A549 (cell line): ENCODE data around the gene SRPK2.

Source experiments
- EP300 ChIP-seq, 2 experiments: fragments of >200 bp; sonication (Bioruptor Twin); formaldehyde crosslinking; IDR thresholded peaks; 2 replicates in 1 of 2; 3 replicates in 1 of 2; pipeline ENCODE4 v1.6.1; 2016 to 2017
- NR3C1 ChIP-seq: fragments of >200 bp; sonication (Bioruptor Twin); formaldehyde crosslinking; IDR thresholded peaks from 3 replicates; pipeline ENCODE4 v1.6.1; 2017
- POLR2A ChIP-seq: IDR thresholded peaks from 2 replicates; pipeline ENCODE4 v1.6.1; 2012; ENCODE audit warnings: mild to moderate bottlenecking, low read length
- SMC3 ChIP-seq: fragments of >200 bp; sonication (Bioruptor Twin); formaldehyde crosslinking; IDR thresholded peaks from 3 replicates; pipeline ENCODE4 v1.6.1; 2018; ENCODE audit warnings: inconsistent platforms
- TP53 ChIP-seq: fragments of 250-450 bp; sonication (Bioruptor Pico); IDR thresholded peaks from 2 replicates; pipeline ENCODE4 v1.5.0; 2021; ENCODE audit warnings: mild to moderate bottlenecking, moderate library complexity
- TF ChIP-seq, protein P1 (sequence below): fragments of >200 bp; sonication (Bioruptor Twin); formaldehyde crosslinking; IDR thresholded peaks from 3 replicates; pipeline ENCODE4 v1.5.1; 2016
- TF ChIP-seq, protein P2 (sequence below): fragments of 200-600 bp; sonication (generic); IDR thresholded peaks from 2 replicates; pipeline ENCODE4 v1.6.1; 2016; ENCODE audit warnings: antibody characterized with exemption, mild to moderate bottlenecking, moderate library complexity
- TF ChIP-seq, protein P3 (sequence below): IDR thresholded peaks from 2 replicates; pipeline ENCODE4 v1.6.1; 2012

DNA sequence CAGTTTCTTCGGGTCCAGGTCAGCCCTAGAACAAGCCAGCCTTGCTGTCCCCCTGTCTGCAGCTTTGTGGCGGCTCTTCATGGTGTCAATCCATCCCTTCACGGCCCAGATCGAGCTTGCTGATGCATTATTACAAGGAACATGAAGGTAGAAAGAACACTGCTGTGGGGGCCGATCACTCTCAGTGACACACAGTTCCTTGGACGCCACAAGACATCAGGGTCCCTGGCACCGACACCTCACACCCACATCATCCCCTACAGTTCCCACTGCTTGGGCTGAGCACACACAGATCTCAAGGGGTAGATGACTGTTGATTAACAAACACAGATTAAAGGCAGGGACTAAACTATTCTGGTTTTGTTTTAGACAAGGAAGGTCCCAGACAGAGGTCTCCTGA is 255.4 kb downstream of the SRPK2 start:
- TF ChIP-seq SMC3, result no peak
- TF ChIP-seq, protein P1, sequence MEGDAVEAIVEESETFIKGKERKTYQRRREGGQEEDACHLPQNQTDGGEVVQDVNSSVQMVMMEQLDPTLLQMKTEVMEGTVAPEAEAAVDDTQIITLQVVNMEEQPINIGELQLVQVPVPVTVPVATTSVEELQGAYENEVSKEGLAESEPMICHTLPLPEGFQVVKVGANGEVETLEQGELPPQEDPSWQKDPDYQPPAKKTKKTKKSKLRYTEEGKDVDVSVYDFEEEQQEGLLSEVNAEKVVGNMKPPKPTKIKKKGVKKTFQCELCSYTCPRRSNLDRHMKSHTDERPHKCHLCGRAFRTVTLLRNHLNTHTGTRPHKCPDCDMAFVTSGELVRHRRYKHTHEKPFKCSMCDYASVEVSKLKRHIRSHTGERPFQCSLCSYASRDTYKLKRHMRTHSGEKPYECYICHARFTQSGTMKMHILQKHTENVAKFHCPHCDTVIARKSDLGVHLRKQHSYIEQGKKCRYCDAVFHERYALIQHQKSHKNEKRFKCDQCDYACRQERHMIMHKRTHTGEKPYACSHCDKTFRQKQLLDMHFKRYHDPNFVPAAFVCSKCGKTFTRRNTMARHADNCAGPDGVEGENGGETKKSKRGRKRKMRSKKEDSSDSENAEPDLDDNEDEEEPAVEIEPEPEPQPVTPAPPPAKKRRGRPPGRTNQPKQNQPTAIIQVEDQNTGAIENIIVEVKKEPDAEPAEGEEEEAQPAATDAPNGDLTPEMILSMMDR, result no peak
- TF ChIP-seq NR3C1, result no peak
- TF ChIP-seq EP300 (IDR thresholded peaks at IDR 0.05), result no peak
- no peak for TF ChIP-seq POLR2A
- TF ChIP-seq, protein P2, sequence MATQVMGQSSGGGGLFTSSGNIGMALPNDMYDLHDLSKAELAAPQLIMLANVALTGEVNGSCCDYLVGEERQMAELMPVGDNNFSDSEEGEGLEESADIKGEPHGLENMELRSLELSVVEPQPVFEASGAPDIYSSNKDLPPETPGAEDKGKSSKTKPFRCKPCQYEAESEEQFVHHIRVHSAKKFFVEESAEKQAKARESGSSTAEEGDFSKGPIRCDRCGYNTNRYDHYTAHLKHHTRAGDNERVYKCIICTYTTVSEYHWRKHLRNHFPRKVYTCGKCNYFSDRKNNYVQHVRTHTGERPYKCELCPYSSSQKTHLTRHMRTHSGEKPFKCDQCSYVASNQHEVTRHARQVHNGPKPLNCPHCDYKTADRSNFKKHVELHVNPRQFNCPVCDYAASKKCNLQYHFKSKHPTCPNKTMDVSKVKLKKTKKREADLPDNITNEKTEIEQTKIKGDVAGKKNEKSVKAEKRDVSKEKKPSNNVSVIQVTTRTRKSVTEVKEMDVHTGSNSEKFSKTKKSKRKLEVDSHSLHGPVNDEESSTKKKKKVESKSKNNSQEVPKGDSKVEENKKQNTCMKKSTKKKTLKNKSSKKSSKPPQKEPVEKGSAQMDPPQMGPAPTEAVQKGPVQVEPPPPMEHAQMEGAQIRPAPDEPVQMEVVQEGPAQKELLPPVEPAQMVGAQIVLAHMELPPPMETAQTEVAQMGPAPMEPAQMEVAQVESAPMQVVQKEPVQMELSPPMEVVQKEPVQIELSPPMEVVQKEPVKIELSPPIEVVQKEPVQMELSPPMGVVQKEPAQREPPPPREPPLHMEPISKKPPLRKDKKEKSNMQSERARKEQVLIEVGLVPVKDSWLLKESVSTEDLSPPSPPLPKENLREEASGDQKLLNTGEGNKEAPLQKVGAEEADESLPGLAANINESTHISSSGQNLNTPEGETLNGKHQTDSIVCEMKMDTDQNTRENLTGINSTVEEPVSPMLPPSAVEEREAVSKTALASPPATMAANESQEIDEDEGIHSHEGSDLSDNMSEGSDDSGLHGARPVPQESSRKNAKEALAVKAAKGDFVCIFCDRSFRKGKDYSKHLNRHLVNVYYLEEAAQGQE, result no peak
- TF ChIP-seq, protein P3, sequence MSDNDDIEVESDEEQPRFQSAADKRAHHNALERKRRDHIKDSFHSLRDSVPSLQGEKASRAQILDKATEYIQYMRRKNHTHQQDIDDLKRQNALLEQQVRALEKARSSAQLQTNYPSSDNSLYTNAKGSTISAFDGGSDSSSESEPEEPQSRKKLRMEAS, result no peak
- no peak for TF ChIP-seq TP53
